A549 (cell line): Measurements from ENCODE around the gene PCOLCE2. TPM values are rescaled to one million over a fixed set of nuclear protein-coding genes. Genes with fewer than 3 reads are reported as not detected.
A peak's percentile ranks its signal among the peaks of the same experiment; 100 is the strongest.

ENCODE experiments used
- ATAC-seq, 2 experiments: fragments of 200-7000 bp in 1 of 2; fragments of >200 bp in 1 of 2; cut with Nextera tagmentation in 1 of 2; cut with Tn5 transposase in 1 of 2; 3 replicates each; pipeline versions ENCODE4 v1.8.0 to v1.9.1; 2018 to 2020; ENCODE audit warnings: mild to moderate bottlenecking in 1 of 2, moderate library complexity in 1 of 2
- CTCF ChIA-PET: fragments of 300-600 bp; sonication (Branson Sonifier 250); formaldehyde crosslinking; extraction: SDS; loops from one replicate; lab custom pipeline; 2021; ENCODE audit warnings: antibody characterized with exemption, inconsistent platforms; lab: Yijun Ruan, JAX
- POLR2A ChIA-PET: fragments of 350-600 bp; formaldehyde crosslinking; extraction: SDS; loops from one replicate; lab custom pipeline; 2021; ENCODE audit warnings: antibody characterized with exemption, inconsistent platforms; lab: Yijun Ruan, JAX
- DNase-seq, 2 experiments: peaks; one replicate each; pipeline versions ENCODE4 v3.0.0 to v3.0.0-alpha.2; 2011 to 2016; ENCODE audit warnings: low read depth in 1 of 2, low spot score in 1 of 2
- FAIRE-seq: peaks from 2 replicates; lab custom pipeline; 2011; peaks lifted over from hg19 to GRCh38; lab: Jason Lieb, UNC
- H3K27ac ChIP-seq, 2 experiments: fragments of >200 bp; sonication (Bioruptor Twin); formaldehyde crosslinking; 3 replicates each; pipeline ENCODE4 v1.5.1; 2016 to 2017
- H3K4me1 ChIP-seq: fragments of >200 bp; sonication (Bioruptor Twin); formaldehyde crosslinking; 3 replicates; pipeline ENCODE4 v1.6.1; 2016
- H3K4me2 ChIP-seq: fragments of >200 bp; sonication (Bioruptor Twin); formaldehyde crosslinking; 3 replicates; pipeline ENCODE4 v1.6.1; 2016
- H3K4me3 ChIP-seq: fragments of >200 bp; sonication (Bioruptor Twin); formaldehyde crosslinking; 3 replicates; pipeline ENCODE4 v1.5.1; 2016
- H3K9me3 ChIP-seq: fragments of >200 bp; sonication (Bioruptor Twin); formaldehyde crosslinking; 3 replicates; pipeline ENCODE4 v1.6.1; 2016
- ATOH8 ChIP-seq: fragments of 250-450 bp; sonication (Bioruptor Pico); IDR thresholded peaks from 2 replicates; pipeline ENCODE4 v1.5.0; 2020; ENCODE audit warnings: low read depth, mild to moderate bottlenecking, moderate library complexity
- CBX2 ChIP-seq: fragments of 200-600 bp; sonication (generic); IDR thresholded peaks from 2 replicates; pipeline ENCODE4 v1.6.1; 2016; ENCODE audit warnings: low read depth, mild to moderate bottlenecking, borderline replicate concordance
- CBX8 ChIP-seq: fragments of 200-600 bp; sonication (generic); IDR thresholded peaks from 2 replicates; pipeline ENCODE4 v1.6.1; 2016
- CEBPB ChIP-seq, 2 experiments: fragments of >200 bp in 1 of 2; sonication (Bioruptor Twin) in 1 of 2; formaldehyde crosslinking in 1 of 2; IDR thresholded peaks; 2 replicates each; pipeline ENCODE4 v1.6.1; 2012 to 2016
- CTCF ChIP-seq: fragments of >200 bp; sonication (Bioruptor Twin); formaldehyde crosslinking; IDR thresholded peaks from 3 replicates; pipeline ENCODE4 v1.5.1; 2016
- E2F6 ChIP-seq: IDR thresholded peaks from 2 replicates; pipeline ENCODE4 v1.6.1; 2012; ENCODE audit warnings: low read depth, borderline replicate concordance
- EHF ChIP-seq: fragments of 250-450 bp; sonication (Bioruptor Pico); IDR thresholded peaks from 2 replicates; pipeline ENCODE4 v1.5.0; 2020; ENCODE audit warnings: mild to moderate bottlenecking
- ELK1 ChIP-seq: fragments of 150-350 bp; IDR thresholded peaks from 2 replicates; pipeline ENCODE4 v1.6.1; 2014; ENCODE audit warnings: low read depth, mild to moderate bottlenecking, low read length
- ESRRA ChIP-seq: fragments of 150-350 bp; IDR thresholded peaks from 2 replicates; pipeline ENCODE4 v1.6.1; 2014; ENCODE audit warnings: mild to moderate bottlenecking, low read length, borderline replicate concordance
- FOSB ChIP-seq: fragments of 250-450 bp; sonication (Bioruptor Pico); IDR thresholded peaks from 2 replicates; pipeline ENCODE4 v1.5.0; 2020; ENCODE audit warnings: mild to moderate bottlenecking, moderate library complexity
- FOSL2 ChIP-seq, 2 experiments: fragments of 450-650 bp in 1 of 2; fragments of >200 bp in 1 of 2; sonication (Bioruptor Twin) in 1 of 2; formaldehyde crosslinking; IDR thresholded peaks; 2 replicates each; pipeline versions ENCODE4 v1.5.0 to v1.6.1; 2016 to 2020; ENCODE audit warnings: mild to moderate bottlenecking in 1 of 2, moderate library complexity in 1 of 2
- FOXS1 ChIP-seq: fragments of 250-450 bp; sonication (Bioruptor Pico); IDR thresholded peaks from 2 replicates; pipeline ENCODE4 v1.5.0; 2020; ENCODE audit warnings: mild to moderate bottlenecking, moderate library complexity
- HES2 ChIP-seq: fragments of >200 bp; sonication (Bioruptor Twin); formaldehyde crosslinking; IDR thresholded peaks from 2 replicates; pipeline ENCODE4 v1.6.1; 2016
- HOXA7 ChIP-seq: fragments of 250-450 bp; sonication (Bioruptor Pico); IDR thresholded peaks from 2 replicates; pipeline ENCODE4 v1.5.0; 2020; ENCODE audit warnings: mild to moderate bottlenecking, moderate library complexity
- HOXB13 ChIP-seq: fragments of 250-450 bp; sonication (Bioruptor Pico); IDR thresholded peaks from 2 replicates; pipeline ENCODE4 v1.5.0; 2020; ENCODE audit warnings: low read depth, mild to moderate bottlenecking, moderate library complexity
- JUNB ChIP-seq: fragments of >200 bp; sonication (Bioruptor Twin); formaldehyde crosslinking; IDR thresholded peaks from 2 replicates; pipeline ENCODE4 v1.6.1; 2016
- KDM5A ChIP-seq: fragments of 200-600 bp; sonication (generic); IDR thresholded peaks from 2 replicates; pipeline ENCODE4 v1.6.1; 2016; ENCODE audit warnings: antibody characterized with exemption, mild to moderate bottlenecking
- PHF8 ChIP-seq: fragments of 200-600 bp; sonication (generic); IDR thresholded peaks from 2 replicates; pipeline ENCODE4 v1.6.1; 2016; ENCODE audit warnings: low read depth, mild to moderate bottlenecking, antibody characterized with exemption, moderate library complexity, borderline replicate concordance
- POLR2A ChIP-seq: IDR thresholded peaks from 2 replicates; pipeline ENCODE4 v1.6.1; 2012; ENCODE audit warnings: mild to moderate bottlenecking, low read length
- RCOR1 ChIP-seq: fragments of 150-350 bp; IDR thresholded peaks from 2 replicates; pipeline ENCODE4 v1.6.1; 2014; ENCODE audit warnings: antibody characterized with exemption, low read length, low read depth
- REST ChIP-seq: fragments of 200-600 bp; sonication (generic); IDR thresholded peaks from 2 replicates; pipeline ENCODE4 v1.6.1; 2016; ENCODE audit warnings: antibody characterized with exemption, mild to moderate bottlenecking, moderate library complexity
- SMC3 ChIP-seq: fragments of >200 bp; sonication (Bioruptor Twin); formaldehyde crosslinking; IDR thresholded peaks from 3 replicates; pipeline ENCODE4 v1.6.1; 2018; ENCODE audit warnings: inconsistent platforms
- TP53 ChIP-seq: fragments of 250-450 bp; sonication (Bioruptor Pico); IDR thresholded peaks from 2 replicates; pipeline ENCODE4 v1.5.0; 2021; ENCODE audit warnings: mild to moderate bottlenecking, moderate library complexity
- USF2 ChIP-seq: fragments of 450-650 bp; IDR thresholded peaks from 2 replicates; pipeline ENCODE4 v1.6.1; 2014; ENCODE audit warnings: antibody characterized with exemption
- ZC3H11A ChIP-seq: fragments of 450-650 bp; IDR thresholded peaks from 2 replicates; pipeline ENCODE4 v1.6.1; 2014; ENCODE audit warnings: antibody characterized with exemption, mild to moderate bottlenecking
- ZFP36 ChIP-seq: fragments of 450-650 bp; IDR thresholded peaks from 2 replicates; pipeline ENCODE4 v1.6.1; 2014; ENCODE audit warnings: borderline replicate concordance; ENCODE audit not compliant: partially characterized antibody
- ZSCAN20 ChIP-seq: fragments of 250-450 bp; sonication (Bioruptor Pico); IDR thresholded peaks from 2 replicates; pipeline ENCODE4 v1.8.0; 2022; ENCODE audit warnings: mild to moderate bottlenecking, moderate library complexity
- WGBS: methylation state at CpG from one replicate; pipeline ENCODE4 v1.1.6; 2017; ENCODE audit errors: missing lambda C conversion rate; 5-methylcytosine and 5-hydroxymethylcytosine counted together
- polyA plus RNA-seq, 4 experiments: library from polyadenylated mRNA; depleted of rRNA in 3 of 4; stranded (reverse); fragments of >200 nt; fragmentation: RNase III in 1 of 4; extraction: RNeasy Plus Mini Kit Qiagen cat#74134 plus additional on column Dnase treatment in 1 of 4; gene quantifications; 2 replicates in 3 of 4; 3 replicates in 1 of 4; pipeline ENCODE4 v1.2.3, GENCODE V29; 2011 to 2017

Gene PCOLCE2
- polyA plus RNA-seq, 2 of the 4 experiments (the other 2 are of a cell fraction), result 41.0 to 43.9 TPM

GRCh38 chr3:142853270-142854168 lies 35.4 kb downstream of the PCOLCE2 start:
- POLR2A ChIA-PET, result interaction anchor here (1.1 to 1.2 kb wide), 2 partner anchors 34 to 148 kb away, joined by 5 to 9 read pairs; partner anchors contain the start of gene U2SURP
- H3K4me1 ChIP-seq, result peaks cover 55% of the 10 kb centered on the region
- no peak overlapping the region for H3K4me3 ChIP-seq
- no peak for FAIRE-seq
- DNase-seq, result peak; percentile 51 to 78
- ATAC-seq, result peak; percentile 47 to 67; a peak in 5 of 6 replicates
- peak overlapping the region; percentile 23 to 80; a peak in 4 of 6 replicates for H3K27ac ChIP-seq
- WGBS, result 17% methylated on average over 10 of the region's 10 CpGs
- peak overlapping the region; percentile 62 for H3K4me2 ChIP-seq
- H3K9me3 ChIP-seq, result no peaks in the 10 kb centered on the region
- CTCF ChIA-PET, result interaction anchor here (0.9 to 8.3 kb wide), 9 partner anchors 10 to 267 kb away, joined by 3 to 89 read pairs (median 5); partner anchors contain the start of gene PCOLCE2
- TF ChIP-seq HOXB13, result no peak
- TF ChIP-seq EHF (CRISPR knock-in tag), result no peak
- no peak for TF ChIP-seq ZC3H11A
- no peak for TF ChIP-seq ZSCAN20 (CRISPR knock-in tag)
- TF ChIP-seq ESRRA, result no peak
- TF ChIP-seq FOXS1 (CRISPR knock-in tag), result no peak
- peak; percentile 55; the same call in 1 of the 2 replicates for TF ChIP-seq FOSL2 (IDR thresholded peaks at IDR 0.05)
- peak; percentile 74 for TF ChIP-seq FOSL2 (CRISPR knock-in tag; IDR thresholded peaks at IDR 0.05)
- peak in 1 of 2 experiments; percentile 64; a peak in 1 of 4 replicates for TF ChIP-seq CEBPB (IDR thresholded peaks at IDR 0.05)
- TF ChIP-seq TP53 (CRISPR knock-in tag), result no peak
- TF ChIP-seq POLR2A, result no peak
- TF ChIP-seq USF2, result no peak
- TF ChIP-seq CBX8, result no peak
- no peak for TF ChIP-seq SMC3
- TF ChIP-seq JUNB, result peak; percentile 58
- no peak for TF ChIP-seq KDM5A
- TF ChIP-seq RCOR1, result no peak
- no peak for TF ChIP-seq HOXA7
- no peak for TF ChIP-seq PHF8
- TF ChIP-seq HES2, result no peak

GRCh38 chr3:142852009-142852408 lies 36.9 kb downstream of the PCOLCE2 start:
- Histone ChIP-seq H3K4me1 (peaks cover 51% of the 10 kb centered on the region), H3K4me3 (no peak overlapping the region), H3K27ac (peak overlapping the region in 1 of 2 experiments; percentile 79; a peak in 3 of 6 replicates), H3K4me2 (0 out of 3 replicates have a peak overlapping the region, but pooled peaks have one; percentile 4), H3K9me3 (no peaks in the 10 kb centered on the region)
- CTCF ChIA-PET, result interaction anchor here (1.2 to 8.3 kb wide), 2 partner anchors 23 to 134 kb away, joined by 3 to 89 read pairs; no protein-coding TSS in a partner anchor
- no peak for ATAC-seq
- no peak for DNase-seq
- no peak for FAIRE-seq
- POLR2A ChIA-PET, result no interaction called here
- 81% methylated on average over 4 of the region's 4 CpGs for WGBS
- TF ChIP-seq CTCF (no peak), CBX2 (no peak), E2F6 (no peak), REST (no peak), CEBPB (IDR thresholded peaks at IDR 0.05) (no peak), FOSB (CRISPR knock-in tag) (no peak), ZFP36 (no peak), FOXS1 (CRISPR knock-in tag) (no peak), EHF (CRISPR knock-in tag) (no peak), ELK1 (no peak), ATOH8 (CRISPR knock-in tag) (no peak)
